ENCODE results near the gene PELI1.
A peak's percentile ranks its signal among the peaks of the same experiment; 100 is the strongest.
"Not testable (repeated sequence)": the region's sequence is repeated elsewhere in the genome, so short reads cannot be mapped to it uniquely, and the experiment has no call there.

The PELI1 gene

DNA sequence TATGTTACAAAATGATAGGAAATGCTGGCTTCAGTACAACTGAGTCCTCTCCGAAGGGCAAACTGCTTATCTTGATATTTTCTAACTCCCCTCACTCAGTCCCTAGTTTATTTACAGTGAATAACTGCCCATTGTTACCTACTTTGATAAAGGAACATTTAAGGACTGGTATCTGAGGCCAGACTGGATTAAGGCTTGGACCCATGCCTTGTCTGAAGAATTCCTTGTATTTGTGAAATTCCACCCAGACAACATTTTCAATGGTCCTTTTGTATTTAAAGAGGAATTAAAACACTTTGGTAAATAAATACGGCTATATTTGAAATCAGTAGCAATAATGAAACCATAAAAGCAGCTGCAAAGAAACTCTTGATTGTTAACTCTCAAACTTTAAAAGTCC, 58.3 kb downstream of the PELI1 start:
- no peak for DNase-seq

DNA sequence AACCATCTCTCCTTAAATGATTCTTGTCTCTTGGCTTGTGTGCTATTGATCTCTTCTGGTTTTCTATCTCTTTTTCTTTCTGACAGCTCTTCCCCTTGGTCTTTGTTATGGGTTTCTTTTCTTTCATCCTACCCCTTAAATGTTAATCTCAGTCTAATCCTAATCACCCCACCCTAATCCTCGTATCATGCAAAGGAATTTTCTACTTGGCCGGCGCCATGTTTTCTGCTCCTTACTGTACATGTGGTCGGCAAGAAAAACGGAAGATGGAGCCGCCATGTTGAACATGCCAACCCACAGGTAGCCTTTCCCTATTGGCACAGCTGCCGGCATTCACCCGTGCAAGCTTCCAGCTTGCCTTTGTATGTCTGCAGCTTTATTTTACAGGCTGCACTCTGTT, 63.2 kb downstream of the PELI1 start:
- no peak for DNase-seq

- DNase-seq: no peak
Observed at GRCh38 chr2:64080179-64080578, 64.0 kb downstream of the PELI1 start.

GRCh38 chr2:64079688-64080087, 64.5 kb downstream of the PELI1 start:
- not testable (repeated sequence) for DNase-seq

DNA sequence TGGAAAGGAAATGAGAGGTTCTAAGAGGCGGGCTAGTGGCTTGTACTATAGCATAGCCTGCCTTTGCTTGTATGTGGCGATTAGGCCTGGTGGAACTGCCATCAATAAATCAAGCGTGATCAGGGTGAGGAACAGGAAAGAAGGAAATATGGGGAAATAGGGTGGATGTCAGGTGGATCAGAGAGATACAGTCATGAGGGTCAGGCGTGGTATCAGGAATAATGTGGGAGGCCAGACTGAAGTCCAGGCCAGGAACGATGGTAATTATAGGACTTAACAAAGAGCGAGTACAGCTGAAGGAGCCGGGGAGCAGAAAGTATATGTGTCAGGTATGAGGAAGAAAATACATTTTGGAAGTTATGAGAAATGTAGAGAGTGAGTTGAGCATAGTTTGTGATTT, 67.4 kb downstream of the PELI1 start:
- not testable (repeated sequence) for DNase-seq

DNA sequence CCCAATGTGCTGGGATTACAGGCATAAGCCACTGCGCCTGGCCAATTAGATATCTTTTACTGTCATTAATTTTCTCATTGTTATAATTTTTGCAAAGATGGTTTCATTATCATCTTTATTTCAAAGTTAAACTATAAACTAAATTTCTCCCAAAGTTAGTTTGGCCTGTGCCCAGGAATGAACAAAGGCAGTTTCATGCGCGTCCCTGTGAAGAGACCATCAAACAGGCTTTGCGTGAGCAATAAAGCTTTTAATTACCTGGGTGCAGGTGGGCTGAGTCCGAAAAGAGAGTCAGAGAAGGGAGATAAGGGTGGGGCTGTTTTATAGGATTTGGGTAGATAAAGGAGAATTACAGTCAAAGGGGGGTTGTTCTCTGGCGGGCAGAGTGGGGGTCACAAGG, 69.6 kb downstream of the PELI1 start:
- not testable (repeated sequence) for DNase-seq

DNA sequence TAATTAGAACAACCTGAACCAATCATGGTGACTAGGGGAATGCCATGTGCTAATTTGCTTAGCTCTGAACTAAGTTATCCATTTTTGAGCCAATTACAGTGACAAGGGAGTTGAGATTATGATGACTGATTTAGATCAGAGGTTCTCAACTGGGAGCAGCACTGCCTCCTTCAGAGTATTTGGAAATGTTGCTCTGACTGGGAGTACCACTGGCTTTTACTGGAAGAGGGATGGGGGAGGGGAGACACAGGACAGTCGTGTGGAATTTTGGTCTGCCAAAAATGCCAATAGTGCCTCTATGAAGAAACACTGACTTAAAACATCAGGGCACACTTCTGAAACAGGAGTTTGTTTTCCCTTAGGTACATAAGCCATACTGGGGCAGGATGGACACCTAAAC, 76.9 kb downstream of the PELI1 start:
- no peak for DNase-seq

DNA sequence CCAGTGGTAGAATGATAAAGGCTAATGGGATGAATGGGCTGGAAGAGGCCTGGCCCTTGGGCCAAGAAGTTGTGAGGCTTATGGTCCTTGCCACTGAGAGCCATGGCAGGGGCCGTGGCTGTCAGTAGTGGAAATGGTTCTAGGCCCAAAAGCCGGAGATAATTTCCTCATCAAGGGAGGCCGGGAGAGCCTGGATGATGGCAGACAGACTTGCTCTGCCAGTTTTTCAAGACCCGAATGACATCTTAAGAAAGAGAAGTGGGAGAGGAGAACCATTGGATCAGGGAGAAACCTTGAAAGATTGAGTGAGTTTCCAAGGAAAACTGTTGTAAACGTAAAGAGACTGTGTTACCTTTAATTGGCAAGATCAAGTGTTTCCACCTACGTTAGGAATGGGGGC, 78.7 kb downstream of the PELI1 start:
- DNase-seq: no peak

DNA sequence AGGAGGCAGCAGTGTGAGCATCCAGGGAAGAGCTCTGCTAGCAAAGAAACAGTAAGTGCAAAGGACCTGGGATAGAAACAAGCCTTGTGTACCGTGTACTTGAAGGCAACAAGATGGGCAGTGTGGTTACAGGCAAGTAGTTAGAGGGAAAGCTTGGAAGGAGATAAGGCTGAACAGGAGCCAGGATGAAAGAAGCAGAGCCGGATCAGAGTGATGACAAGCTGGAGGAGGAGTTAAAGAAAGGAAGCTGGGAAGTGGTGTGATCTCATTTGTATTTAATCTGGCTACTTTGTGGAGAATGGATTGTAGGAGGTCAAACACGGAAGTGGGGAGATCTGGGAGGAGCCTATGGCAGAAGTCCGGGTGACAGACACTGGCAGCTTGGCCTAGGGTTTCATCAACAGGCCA, 80.3 kb downstream of the PELI1 start:
- peak; percentile 68 for DNase-seq

DNA sequence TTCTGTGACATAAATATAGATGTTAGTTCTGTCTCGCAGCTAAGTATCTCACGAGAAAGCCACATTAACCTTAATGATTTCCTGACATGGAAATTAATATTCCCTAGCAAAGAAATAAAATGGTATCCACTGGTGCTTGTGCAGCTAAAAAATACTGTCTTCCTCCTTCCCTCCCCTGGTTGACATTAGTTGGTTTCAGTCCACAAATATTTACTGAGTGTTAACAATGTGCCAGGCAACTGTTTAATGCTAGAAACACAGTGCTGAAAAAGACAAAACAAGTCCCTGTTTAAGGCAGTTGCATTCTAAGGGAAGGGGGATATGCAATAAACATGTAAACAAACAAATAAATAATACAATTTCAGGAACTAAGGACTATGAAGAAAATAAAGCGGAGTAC, 80.8 kb downstream of the PELI1 start:
- no peak for DNase-seq

DNA sequence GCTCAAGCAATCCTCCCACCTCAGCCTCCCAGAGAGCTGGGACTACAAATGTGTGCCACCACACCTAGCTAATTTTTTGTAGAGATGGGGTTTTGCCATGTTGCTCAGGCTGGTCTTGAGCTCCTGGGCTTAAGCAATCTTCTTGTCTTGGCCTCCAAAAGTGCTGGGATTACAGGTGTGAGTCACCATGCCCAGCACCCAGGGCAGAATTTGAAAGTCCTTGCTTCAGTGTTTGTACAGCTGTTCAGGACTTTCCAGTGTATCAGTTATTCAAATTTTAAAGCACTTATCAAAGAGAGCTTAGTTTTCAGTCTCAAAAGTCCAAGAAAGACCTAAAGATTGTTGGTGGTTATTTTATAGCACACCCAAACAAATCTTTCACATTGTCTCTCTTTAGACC, 81.4 kb downstream of the PELI1 start:
- peak; percentile 45 for DNase-seq

DNA sequence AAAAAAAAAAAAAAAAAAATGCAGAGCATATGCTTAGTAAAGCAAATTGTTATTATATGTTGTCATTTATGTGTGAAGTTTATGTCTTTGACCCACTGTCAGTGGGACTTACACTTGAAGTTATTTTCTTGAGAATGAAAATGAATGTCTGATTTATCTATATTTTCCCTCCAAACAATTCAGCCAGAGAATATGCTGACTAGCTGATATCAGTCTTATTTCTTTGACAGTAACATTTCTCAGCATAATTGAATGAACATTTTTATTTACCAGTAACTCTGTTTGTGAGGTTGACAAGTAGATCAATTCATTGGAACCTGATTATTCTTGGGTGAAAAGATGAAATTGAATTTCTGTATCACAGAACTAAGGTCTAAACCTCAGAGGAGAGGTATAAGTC, 85.0 kb downstream of the PELI1 start:
- DNase-seq: no peak

- no peak for DNase-seq
Observed at GRCh38 chr2:64056021-64056420, 88.2 kb downstream of the PELI1 start.

DNA sequence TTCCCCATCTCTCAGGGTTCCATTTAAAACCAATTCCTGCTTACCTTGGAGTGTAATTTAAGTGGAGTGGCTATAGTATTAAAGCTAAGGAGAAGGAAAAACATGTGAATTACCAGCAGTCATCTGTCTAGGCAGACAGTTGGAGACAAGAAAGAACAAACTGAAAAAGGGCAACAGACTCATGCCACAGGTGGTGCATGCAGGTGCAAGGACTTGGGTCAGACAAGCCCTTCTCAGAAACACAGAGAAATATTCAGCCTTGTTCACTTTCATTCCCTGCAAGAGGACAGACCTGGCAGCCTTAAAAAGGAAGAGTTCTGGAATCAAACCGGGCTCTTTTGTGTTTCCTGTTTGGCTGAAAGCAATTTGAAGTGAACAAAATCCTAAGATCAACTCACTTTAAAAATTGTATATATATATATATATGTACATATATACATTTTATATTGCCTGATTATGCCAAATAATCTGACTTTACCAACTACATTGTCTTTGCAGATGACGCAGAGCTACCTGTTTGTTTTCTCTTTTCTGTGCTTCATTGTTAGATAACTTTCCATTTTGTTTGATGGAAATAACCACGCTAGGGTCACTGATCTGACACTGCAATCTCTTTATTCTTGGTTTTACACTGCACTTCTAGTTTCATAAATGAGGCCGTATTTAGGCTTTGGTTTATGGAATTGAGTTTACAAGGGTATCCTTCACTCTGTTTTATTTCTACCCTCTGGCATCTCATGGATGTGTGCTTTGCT, 89.9 kb downstream of the PELI1 start:
- DNase-seq: no peak

GRCh38 chr2:64052463-64053241, 91.6 kb downstream of the PELI1 start:
- DNase-seq: no peak

DNA sequence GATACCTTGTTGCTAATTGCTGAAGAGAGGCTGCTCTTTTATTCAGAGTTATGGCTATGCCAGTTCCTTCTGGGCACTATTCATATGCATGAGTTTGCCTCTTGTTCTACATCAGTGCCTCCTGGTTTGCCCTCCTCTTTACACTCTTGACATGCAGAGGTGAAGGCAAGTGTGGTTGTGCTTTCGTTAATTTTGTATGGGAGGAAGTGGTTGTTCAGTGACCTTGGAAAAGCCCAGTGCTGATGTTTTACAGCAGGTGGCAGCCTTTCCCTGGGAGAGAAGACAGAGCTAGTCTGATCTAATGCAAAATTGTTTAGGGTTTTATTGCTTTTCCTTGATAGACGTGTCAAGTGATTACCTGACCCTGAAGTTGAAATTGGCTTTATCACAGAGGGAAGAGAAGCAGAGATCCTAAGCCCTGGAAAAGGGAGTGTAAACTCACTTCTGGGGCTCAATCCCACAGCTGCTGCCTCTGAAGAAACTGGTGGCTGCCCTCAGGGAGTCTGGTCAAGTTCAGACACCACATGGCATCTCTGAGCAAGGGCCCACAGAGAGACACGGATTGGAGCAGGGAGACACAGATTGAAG, 94.5 kb downstream of the PELI1 start:
- peak; percentile 69 for DNase-seq

GRCh38 chr2:64045938-64046337, 98.3 kb downstream of the PELI1 start:
- no peak for DNase-seq

Measured in fibroblast of skin of scalp (primary cell).